Neural cell (in vitro differentiated cells): ENCODE data around the gene TTK. TPM values are rescaled to one million over a fixed set of nuclear protein-coding genes. Genes with fewer than 3 reads are reported as not detected.

Experiments
- H2AFZ ChIP-seq: fragments of 200-600, 300-800 bp; sonication (generic), shearing (Covaris generic); 2 replicates; pipeline ENCODE4 v1.6.0; 2014; ENCODE audit warnings: low read depth, mild to moderate bottlenecking, antibody characterized with exemption, low read length, moderate library complexity
- H3F3A ChIP-seq: fragments of 200-600 bp; shearing (Covaris generic); 2 replicates; pipeline ENCODE4 v1.6.1; 2016; ENCODE audit warnings: mild to moderate bottlenecking, moderate library complexity, mixed read lengths, antibody characterized with exemption, low read length; ENCODE audit not compliant: insufficient read depth, poor library complexity, severe bottlenecking
- H3K27ac ChIP-seq: fragments of 200-600, 300-800 bp; sonication (generic), shearing (Covaris generic); 2 replicates; pipeline ENCODE4 v1.5.1; 2014; ENCODE audit warnings: mild to moderate bottlenecking, low read length, moderate library complexity
- H3K27me3 ChIP-seq: fragments of 300-800, 200-600 bp; sonication (generic), shearing (Covaris generic); 2 replicates; pipeline ENCODE4 v1.6.0; 2014; ENCODE audit warnings: mild to moderate bottlenecking, low read depth, low read length, moderate library complexity; ENCODE audit not compliant: insufficient read depth
- H3K36me3 ChIP-seq: fragments of 300-800, 200-600 bp; sonication (generic), shearing (Covaris generic); 2 replicates; pipeline ENCODE4 v1.5.1; 2014; ENCODE audit warnings: mild to moderate bottlenecking, antibody characterized with exemption, low read length, moderate library complexity; ENCODE audit not compliant: insufficient read depth
- H3K4me2 ChIP-seq: fragments of 300-800, 200-600 bp; sonication (generic), shearing (Covaris generic); 2 replicates; pipeline ENCODE4 v1.6.0; 2014; ENCODE audit warnings: mild to moderate bottlenecking, low read length
- H3K4me3 ChIP-seq: fragments of 300-800, 200-600 bp; sonication (generic), shearing (Covaris generic); 2 replicates; pipeline ENCODE4 v1.5.1; 2014; ENCODE audit warnings: mild to moderate bottlenecking, low read length, moderate library complexity
- H3K79me2 ChIP-seq: fragments of 200-600 bp; shearing (Covaris generic); replicated peaks from 2 replicates; pipeline ENCODE4 v1.6.0; 2014; ENCODE audit warnings: mild to moderate bottlenecking, low read length, moderate library complexity; ENCODE audit not compliant: insufficient read depth
- H3K9ac ChIP-seq: fragments of 300-800, 200-600 bp; sonication (generic), shearing (Covaris generic); 2 replicates; pipeline ENCODE4 v1.6.1; 2016; ENCODE audit warnings: mild to moderate bottlenecking, low read length, mixed read lengths
- H3K9me2 ChIP-seq: fragments of 200-600 bp; shearing (Covaris generic); 2 replicates; pipeline ENCODE4 v1.6.1; 2016; ENCODE audit warnings: mild to moderate bottlenecking, low read length, mixed read lengths; ENCODE audit not compliant: insufficient read depth
- H3K9me3 ChIP-seq: fragments of 200-600, 300-800 bp; sonication (generic), shearing (Covaris generic); 2 replicates; pipeline ENCODE4 v1.6.1; 2016; ENCODE audit warnings: mild to moderate bottlenecking, mixed run types, low read length, moderate library complexity, mixed read lengths
- H4K20me1 ChIP-seq: fragments of 200-600 bp; shearing (Covaris generic); 2 replicates; pipeline ENCODE4 v1.6.1; 2016; ENCODE audit warnings: mild to moderate bottlenecking, mixed run types; ENCODE audit not compliant: insufficient read depth
- CTCF ChIP-seq: fragments of 450-650 bp; IDR thresholded peaks from 2 replicates; pipeline ENCODE4 v1.5.1; 2014; ENCODE audit warnings: antibody characterized with exemption, mild to moderate bottlenecking, moderate library complexity; ENCODE audit not compliant: poor library complexity, severe bottlenecking
- EP300 ChIP-seq: fragments of 450-650 bp; conservative IDR thresholded peaks from 2 replicates; pipeline ENCODE4 v1.6.1; 2014; ENCODE audit warnings: antibody characterized with exemption, mild to moderate bottlenecking, moderate library complexity; ENCODE audit not compliant: poor library complexity, severe bottlenecking
- EZH2 ChIP-seq: fragments of 200-600, 300-800 bp; shearing (Covaris generic), sonication (generic); IDR thresholded peaks from 2 replicates; pipeline ENCODE4 v1.6.1; 2014; ENCODE audit warnings: antibody characterized with exemption, low read length, borderline replicate concordance, mild to moderate bottlenecking; ENCODE audit not compliant: insufficient read depth, poor library complexity, severe bottlenecking
- MXI1 ChIP-seq: fragments of 450-650 bp; conservative IDR thresholded peaks from 2 replicates; pipeline ENCODE4 v1.6.1; 2014; ENCODE audit warnings: antibody characterized with exemption, mild to moderate bottlenecking; ENCODE audit not compliant: poor library complexity, severe bottlenecking
- POLR2AphosphoS5 ChIP-seq: IDR thresholded peaks from 2 replicates; pipeline ENCODE4 v1.6.1; 2012
- RAD21 ChIP-seq: fragments of 450-650 bp; conservative IDR thresholded peaks from 2 replicates; pipeline ENCODE4 v1.6.1; 2014; ENCODE audit warnings: antibody characterized with exemption, mild to moderate bottlenecking, moderate library complexity
- REST ChIP-seq: IDR thresholded peaks from 2 replicates; pipeline ENCODE4 v1.6.1; 2012; ENCODE audit warnings: borderline replicate concordance
- SMC3 ChIP-seq: fragments of 450-650 bp; conservative IDR thresholded peaks from 2 replicates; pipeline ENCODE4 v1.6.1; 2014; ENCODE audit warnings: antibody characterized with exemption, mild to moderate bottlenecking, moderate library complexity; ENCODE audit not compliant: poor library complexity
- TAF1 ChIP-seq: IDR thresholded peaks from 2 replicates; pipeline ENCODE4 v1.6.1; 2012; ENCODE audit warnings: low read depth
- polyA plus RNA-seq: library from polyadenylated mRNA; depleted of rRNA; stranded (reverse); fragments of >200 nt; gene quantifications from 2 replicates; pipeline ENCODE4 v1.2.3, GENCODE V29; 2014

Gene TTK
- polyA plus RNA-seq, 1 donor from 2014 or later: 1.5 TPM

- Histone ChIP-seq H3K27ac (no peak overlapping the region), H2AFZ (no peak overlapping the region), H3F3A (no peaks in the 10 kb centered on the region), H3K36me3 (no peaks in the 10 kb centered on the region), H3K4me2 (no peak overlapping the region), H3K9me2 (no peaks in the 10 kb centered on the region), H3K9me3 (no peaks in the 10 kb centered on the region), H3K27me3 (no peaks in the 10 kb centered on the region), H3K9ac (no peak overlapping the region), H3K4me3 (no peak overlapping the region), H3K79me2 (no peaks in the 10 kb centered on the region), H4K20me1 (no peaks in the 10 kb centered on the region)
- no peak for TF ChIP-seq CTCF
- TF ChIP-seq MXI1: no peak
- TF ChIP-seq SMC3: no peak
- TF ChIP-seq EZH2: no peak
- TF ChIP-seq POLR2AphosphoS5: no peak
- no peak for TF ChIP-seq RAD21
- TF ChIP-seq REST: no peak
- TF ChIP-seq TAF1: no peak
- no peak for TF ChIP-seq EP300
Measured at GRCh38 chr6:80077067-80077466, 72.6 kb downstream of the TTK start.

- Histone ChIP-seq H3K9me3 (no peaks in the 10 kb centered on the region), H3K4me3 (no peak overlapping the region), H3K79me2 (no peaks in the 10 kb centered on the region), H3K27me3 (no peaks in the 10 kb centered on the region), H3K4me2 (no peak overlapping the region), H3K9ac (no peak overlapping the region), H2AFZ (no peak overlapping the region), H3K27ac (no peak overlapping the region), H3K36me3 (no peaks in the 10 kb centered on the region), H3F3A (no peaks in the 10 kb centered on the region), H3K9me2 (no peaks in the 10 kb centered on the region), H4K20me1 (no peaks in the 10 kb centered on the region)
- TF ChIP-seq POLR2AphosphoS5 (no peak), TAF1 (no peak)
Measured at GRCh38 chr6:80088637-80089036, 84.2 kb downstream of the TTK start.

GRCh38 chr6:80091506-80091905 is 87.1 kb downstream of the TTK start:
- Histone ChIP-seq H3K9me2 (no peaks in the 10 kb centered on the region), H3K9me3 (no peaks in the 10 kb centered on the region), H4K20me1 (no peaks in the 10 kb centered on the region), H3K36me3 (no peaks in the 10 kb centered on the region), H3K27me3 (no peaks in the 10 kb centered on the region), H3K4me2 (no peak overlapping the region), H3F3A (no peaks in the 10 kb centered on the region), H3K79me2 (no peaks in the 10 kb centered on the region), H3K4me3 (no peak overlapping the region), H3K9ac (no peak overlapping the region), H3K27ac (no peak overlapping the region), H2AFZ (no peak overlapping the region)
- TF ChIP-seq POLR2AphosphoS5 (no peak), REST (no peak), EZH2 (no peak), EP300 (no peak), TAF1 (no peak), MXI1 (no peak), SMC3 (no peak), RAD21 (no peak), CTCF (no peak)
